ENCODE data around the gene TOR2A. TPM values are rescaled to one million over a fixed set of nuclear protein-coding genes. Genes with fewer than 3 reads are reported as not detected.

The TOR2A gene
- total RNA-seq, 5 donors from 2014 or later (not counting 1 experiment from before 2014, with no cell fraction given) = 7.7 to 18.4 (median 15.5) TPM

- peaks cover 15 to 65% of the 10 kb centered on the region in 2 donors for H3K36me3 ChIP-seq (ENCODE audit: control insufficient read depth in 2 of 2, extremely low read depth in 1 of 2, insufficient read depth in 1 of 2, low read length in 1 of 2)
- no peak for ATAC-seq (replicated peaks in 1 of 4)
- H3K4me1 Mint-ChIP-seq = peaks cover 80 to 86% (median 81%) of the 10 kb centered on the region in 3 donors
- DNase-seq = peak in 1 of 35 experiments; percentile 31
- 59% methylated on average over 2 of the region's 4 CpGs for WGBS (ENCODE audit: insufficient coverage)
- H3K36me3 Mint-ChIP-seq = peaks cover 27% of the 10 kb centered on the region
- peak overlapping the region; percentile 95 for H3K27ac Mint-ChIP-seq
- H3K4me3 ChIP-seq (ENCODE audit: control insufficient read depth in 1 of 2, extremely low read depth in 1 of 2, low read length in 1 of 2) = peak overlapping the region; percentile 57 to 58
- ChIA-PET POLR2A (interaction anchor here in 1 of 2 donors (0.6 kb wide), 1 partner anchor 9 kb away, joined by 3 read pairs; no protein-coding TSS in a partner anchor), CTCF (interaction anchor here (0.6 to 2.6 kb wide), 7 partner anchors 15 to 255 kb away, joined by 3 to 22 read pairs (median 5); partner anchors contain the start of genes TOR2A (in 2 of the 2) and CDK9 (in 1 of the 2))
- H3K4me3 Mint-ChIP-seq = peak overlapping the region; percentile 86 to 89 (median 87)
- H3K9me3 ChIP-seq = no peaks in the 10 kb centered on the region
- H3K27me3 ChIP-seq (replicated peaks in 1 of 2; ENCODE audit: control insufficient read depth in 2 of 2, extremely low read depth in 1 of 2, insufficient read depth in 2 of 2, low read length in 1 of 2) = no peaks in the 10 kb centered on the region
- H3K27ac ChIP-seq (ENCODE audit: low read length) = peak overlapping the region; percentile 95
- H3K9me3 Mint-ChIP-seq = no peaks in the 10 kb centered on the region
- peaks cover 54 to 89% of the 10 kb centered on the region in 2 experiments for H3K4me1 ChIP-seq (ENCODE audit: control insufficient read depth in 1 of 2, extremely low read depth in 1 of 2, insufficient read depth in 2 of 2, low read length in 2 of 2)
- no peaks in the 10 kb centered on the region for H3K27me3 Mint-ChIP-seq
These were observed 35.0 kb upstream of the TOR2A start for GRCh38 chr9:127769929-127770582.

- H3K27ac ChIP-seq (ENCODE audit: low read length) = peak overlapping the region; percentile 58
- ChIA-PET CTCF (interaction anchor here (1.0 to 1.4 kb wide), 2 partner anchors 15 to 16 kb away, joined by 3 to 5 read pairs; partner anchors contain the start of gene CDK9 (in 1 of the 2)), POLR2A (interaction anchor here (0.5 to 0.6 kb wide), 2 partner anchors 98 to 199 kb away, joined by 8 to 11 read pairs; no protein-coding TSS in a partner anchor)
- H3K27me3 Mint-ChIP-seq = no peaks in the 10 kb centered on the region
- H3K9me3 ChIP-seq = no peaks in the 10 kb centered on the region
- no CpG with 5 or more reads among the region's 5 CpGs for WGBS (ENCODE audit: insufficient coverage)
- DNase-seq (no peak), ATAC-seq (replicated peaks in 1 of 4) (no peak)
- H3K27me3 ChIP-seq (replicated peaks in 1 of 2; ENCODE audit: control insufficient read depth in 2 of 2, extremely low read depth in 1 of 2, insufficient read depth in 2 of 2, low read length in 1 of 2) = no peaks in the 10 kb centered on the region
- H3K4me1 ChIP-seq (ENCODE audit: control insufficient read depth in 1 of 2, extremely low read depth in 1 of 2, insufficient read depth in 2 of 2, low read length in 2 of 2) = peaks cover 54 to 86% of the 10 kb centered on the region in 2 experiments
- peak overlapping the region; percentile 13 to 72 (median 25) for H3K4me3 Mint-ChIP-seq
- peaks cover 29% of the 10 kb centered on the region for H3K36me3 Mint-ChIP-seq
- H3K4me1 Mint-ChIP-seq = peaks cover 80 to 88% (median 82%) of the 10 kb centered on the region in 3 donors
- H3K9me3 Mint-ChIP-seq = no peaks in the 10 kb centered on the region
- H3K27ac Mint-ChIP-seq = peak overlapping the region; percentile 95
- H3K36me3 ChIP-seq (ENCODE audit: control insufficient read depth in 2 of 2, extremely low read depth in 1 of 2, insufficient read depth in 1 of 2, low read length in 1 of 2) = peaks cover 13 to 67% of the 10 kb centered on the region in 2 donors
- no peak overlapping the region for H3K4me3 ChIP-seq (ENCODE audit: control insufficient read depth in 1 of 2, extremely low read depth in 1 of 2, low read length in 1 of 2)
These were observed 34.0 kb upstream of the TOR2A start for GRCh38 chr9:127769101-127769500.

GRCh38 chr9:127768698-127769097 lies 33.6 kb upstream of the TOR2A start:
- Mint-ChIP-seq H3K9me3 (no peaks in the 10 kb centered on the region), H3K36me3 (peaks cover 26% of the 10 kb centered on the region)
- POLR2A ChIA-PET = interaction anchor here in 1 of 2 donors (0.6 kb wide), 1 partner anchor 98 kb away, joined by 11 read pairs; no protein-coding TSS in a partner anchor

GRCh38 chr9:127767909-127768331 lies 32.8 kb upstream of the TOR2A start:
- Histone ChIP-seq H3K36me3 (ENCODE audit: control insufficient read depth in 2 of 2, extremely low read depth in 1 of 2, insufficient read depth in 1 of 2, low read length in 1 of 2) (peaks cover 9 to 62% of the 10 kb centered on the region in 2 donors), H3K9me3 (no peaks in the 10 kb centered on the region), H3K4me1 (ENCODE audit: control insufficient read depth in 1 of 2, extremely low read depth in 1 of 2, insufficient read depth in 2 of 2, low read length in 2 of 2) (peaks cover 52 to 83% of the 10 kb centered on the region in 2 experiments), H3K27me3 (replicated peaks in 1 of 2; ENCODE audit: control insufficient read depth in 2 of 2, extremely low read depth in 1 of 2, insufficient read depth in 2 of 2, low read length in 1 of 2) (no peaks in the 10 kb centered on the region), H3K4me3 (ENCODE audit: control insufficient read depth in 1 of 2, extremely low read depth in 1 of 2, low read length in 1 of 2) (peak overlapping the region in 1 of 2 donors; percentile 32), H3K27ac (ENCODE audit: low read length) (peak overlapping the region; percentile 58)
- peaks cover 31% of the 10 kb centered on the region for H3K36me3 Mint-ChIP-seq
- DNase-seq (no peak), ATAC-seq (replicated peaks in 1 of 4) (no peak)
- WGBS (ENCODE audit: insufficient coverage) = 80% methylated on average over 8 of the region's 13 CpGs
- no peaks in the 10 kb centered on the region for H3K27me3 Mint-ChIP-seq
- H3K4me1 Mint-ChIP-seq = peaks cover 84 to 91% (median 87%) of the 10 kb centered on the region in 3 donors
- peak overlapping the region; percentile 95 for H3K27ac Mint-ChIP-seq
- ChIA-PET CTCF (interaction anchor here in 1 of 2 donors (0.6 kb wide), 1 partner anchor 11 kb away, joined by 3 read pairs; no protein-coding TSS in a partner anchor), POLR2A (no interaction called here)
- H3K4me3 Mint-ChIP-seq = peak overlapping the region in 2 of 3 donors; percentile 35 to 72
- H3K9me3 Mint-ChIP-seq = no peaks in the 10 kb centered on the region

More at GRCh38 chr9:127768698-127769097, 33.6 kb upstream of the TOR2A start:
- peak overlapping the region; percentile 95 for H3K27ac Mint-ChIP-seq
- H3K27ac ChIP-seq (ENCODE audit: low read length) = peak overlapping the region; percentile 58
- no peak for DNase-seq
- peak overlapping the region; percentile 25 to 72 (median 35) for H3K4me3 Mint-ChIP-seq
- H3K27me3 ChIP-seq (replicated peaks in 1 of 2; ENCODE audit: control insufficient read depth in 2 of 2, extremely low read depth in 1 of 2, insufficient read depth in 2 of 2, low read length in 1 of 2) = no peaks in the 10 kb centered on the region
- H3K4me1 ChIP-seq (ENCODE audit: control insufficient read depth in 1 of 2, extremely low read depth in 1 of 2, insufficient read depth in 2 of 2, low read length in 2 of 2) = peaks cover 52 to 86% of the 10 kb centered on the region in 2 experiments
- CTCF ChIA-PET = interaction anchor here in 1 of 2 donors (1.4 kb wide), 1 partner anchor 17 kb away, joined by 5 read pairs; the partner anchor contains the start of gene CDK9
- H3K27me3 Mint-ChIP-seq = no peaks in the 10 kb centered on the region
- peaks cover 80 to 88% (median 83%) of the 10 kb centered on the region in 3 donors for H3K4me1 Mint-ChIP-seq
- H3K4me3 ChIP-seq (ENCODE audit: control insufficient read depth in 1 of 2, extremely low read depth in 1 of 2, low read length in 1 of 2) = no peak overlapping the region
- WGBS (ENCODE audit: insufficient coverage) = 71% methylated on average over 8 of the region's 8 CpGs
- H3K9me3 ChIP-seq = no peaks in the 10 kb centered on the region
- H3K36me3 ChIP-seq (ENCODE audit: control insufficient read depth in 2 of 2, extremely low read depth in 1 of 2, insufficient read depth in 1 of 2, low read length in 1 of 2) = peaks cover 9 to 65% of the 10 kb centered on the region in 2 donors
- no peak for ATAC-seq (replicated peaks in 1 of 4)

GRCh38 chr9:127767410-127767809 lies 32.3 kb upstream of the TOR2A start:
- no peaks in the 10 kb centered on the region for H3K27me3 ChIP-seq (replicated peaks in 1 of 2; ENCODE audit: control insufficient read depth in 2 of 2, extremely low read depth in 1 of 2, insufficient read depth in 2 of 2, low read length in 1 of 2)
- no peaks in the 10 kb centered on the region for H3K9me3 Mint-ChIP-seq
- peaks cover 89 to 94% (median 89%) of the 10 kb centered on the region in 3 donors for H3K4me1 Mint-ChIP-seq
- H3K4me3 ChIP-seq (ENCODE audit: control insufficient read depth in 1 of 2, extremely low read depth in 1 of 2, low read length in 1 of 2) = peak overlapping the region; percentile 4 to 32
- peaks cover 35% of the 10 kb centered on the region for H3K36me3 Mint-ChIP-seq
- ChIA-PET POLR2A (interaction anchor here in 1 of 2 donors (0.6 kb wide), 1 partner anchor 161 kb away, joined by 5 read pairs; no protein-coding TSS in a partner anchor), CTCF (interaction anchor here in 1 of 2 donors (0.8 kb wide), 2 partner anchors 25 to 154 kb away, joined by 3 to 4 read pairs; no protein-coding TSS in a partner anchor)
- H3K27me3 Mint-ChIP-seq = no peaks in the 10 kb centered on the region
- peak overlapping the region; percentile 95 for H3K27ac Mint-ChIP-seq
- peaks cover 50 to 79% of the 10 kb centered on the region in 2 experiments for H3K4me1 ChIP-seq (ENCODE audit: control insufficient read depth in 1 of 2, extremely low read depth in 1 of 2, insufficient read depth in 2 of 2, low read length in 2 of 2)
- DNase-seq = peak in 2 of 35 experiments; percentile 25 to 53
- H3K9me3 ChIP-seq = no peaks in the 10 kb centered on the region
- peaks cover 9 to 62% of the 10 kb centered on the region in 2 donors for H3K36me3 ChIP-seq (ENCODE audit: control insufficient read depth in 2 of 2, extremely low read depth in 1 of 2, insufficient read depth in 1 of 2, low read length in 1 of 2)
- no peak for ATAC-seq (replicated peaks in 1 of 4)
- H3K4me3 Mint-ChIP-seq = peak overlapping the region; percentile 59 to 72 (median 60)
- 83% methylated on average over 1 of the region's 3 CpGs for WGBS (ENCODE audit: insufficient coverage)
- H3K27ac ChIP-seq (ENCODE audit: low read length) = peak overlapping the region; percentile 58

GRCh38 chr9:127765418-127765817 lies 30.3 kb upstream of the TOR2A start:
- H3K4me3 ChIP-seq (ENCODE audit: control insufficient read depth in 1 of 2, extremely low read depth in 1 of 2, low read length in 1 of 2) = no peak overlapping the region
- H3K27ac ChIP-seq (ENCODE audit: low read length) = no peak overlapping the region
- no peak overlapping the region for H3K4me3 Mint-ChIP-seq
- H3K27me3 ChIP-seq (replicated peaks in 1 of 2; ENCODE audit: control insufficient read depth in 2 of 2, extremely low read depth in 1 of 2, insufficient read depth in 2 of 2, low read length in 1 of 2) = no peaks in the 10 kb centered on the region
- peaks cover 13 to 67% of the 10 kb centered on the region in 2 donors for H3K36me3 ChIP-seq (ENCODE audit: control insufficient read depth in 2 of 2, extremely low read depth in 1 of 2, insufficient read depth in 1 of 2, low read length in 1 of 2)
- ChIA-PET POLR2A (no interaction called here), CTCF (interaction anchor here in 1 of 2 donors (0.5 kb wide), 1 partner anchor 496 kb away, joined by 3 read pairs; no protein-coding TSS in a partner anchor)
- WGBS (ENCODE audit: insufficient coverage) = 91% methylated on average over 1 of the region's 1 CpG
- peaks cover 40% of the 10 kb centered on the region for H3K36me3 Mint-ChIP-seq
- no peaks in the 10 kb centered on the region for H3K9me3 Mint-ChIP-seq
- H3K4me1 Mint-ChIP-seq = peaks cover 78 to 84% (median 79%) of the 10 kb centered on the region in 3 donors
- peaks cover 40 to 74% of the 10 kb centered on the region in 2 experiments for H3K4me1 ChIP-seq (ENCODE audit: control insufficient read depth in 1 of 2, extremely low read depth in 1 of 2, insufficient read depth in 2 of 2, low read length in 2 of 2)
- DNase-seq (no peak), ATAC-seq (replicated peaks in 1 of 4) (no peak)
- H3K9me3 ChIP-seq = no peaks in the 10 kb centered on the region
- peak overlapping the region; percentile 72 to 95 for H3K27ac Mint-ChIP-seq
- no peaks in the 10 kb centered on the region for H3K27me3 Mint-ChIP-seq
